Measurements from ENCODE around the gene APBA3. TPM values are rescaled to one million over a fixed set of nuclear protein-coding genes. Genes with fewer than 3 reads are reported as not detected.
A peak's percentile ranks its signal among the peaks of the same experiment; 100 is the strongest.

The APBA3 gene
- polyA plus RNA-seq, 6 donors from 2014 or later, result 28.8 to 51.6 (median 35.3) TPM

DNA sequence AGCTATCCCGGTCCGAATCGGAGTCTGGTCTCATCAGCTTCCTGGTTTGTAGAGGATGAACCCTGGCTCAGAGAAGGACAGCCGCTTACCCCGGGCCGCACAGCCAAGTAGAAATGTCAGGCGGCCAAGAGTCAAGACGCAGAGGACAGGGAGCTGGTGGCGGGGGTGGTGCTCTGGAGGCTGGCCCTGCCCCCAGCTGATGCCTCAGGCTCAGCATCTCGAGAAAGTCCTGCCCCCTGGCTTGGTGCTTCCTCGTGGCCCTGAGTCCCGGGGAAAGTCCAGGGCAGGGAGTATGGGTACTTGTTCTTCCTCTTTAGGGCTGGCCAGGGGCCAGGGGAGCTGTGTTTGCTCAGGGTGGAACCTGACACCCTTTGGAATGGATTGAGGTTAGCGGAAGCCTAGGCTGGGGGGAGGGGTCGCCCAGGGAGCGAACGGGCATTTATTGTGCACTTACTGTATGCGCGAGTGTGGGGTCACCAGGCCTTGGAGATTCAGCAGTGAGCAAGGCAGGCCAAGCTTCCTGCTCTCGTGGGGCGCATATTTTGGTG lies 51.2 kb downstream of the APBA3 start:
- DNase-seq, result no peak
- Mint-ChIP-seq H3K36me3 (no peaks in the 10 kb centered on the region), H3K4me1 (peaks cover 4 to 11% (median 5%) of the 10 kb centered on the region in 3 donors), H3K4me3 (no peak overlapping the region), H3K27ac (no peak overlapping the region), H3K9me3 (no peaks in the 10 kb centered on the region), H3K27me3 (peaks cover 4 to 36% (median 8%) of the 10 kb centered on the region in 3 donors)
- peak; percentile 33 to 51 for ATAC-seq (ENCODE audit: low read depth in 2 of 2)

DNA sequence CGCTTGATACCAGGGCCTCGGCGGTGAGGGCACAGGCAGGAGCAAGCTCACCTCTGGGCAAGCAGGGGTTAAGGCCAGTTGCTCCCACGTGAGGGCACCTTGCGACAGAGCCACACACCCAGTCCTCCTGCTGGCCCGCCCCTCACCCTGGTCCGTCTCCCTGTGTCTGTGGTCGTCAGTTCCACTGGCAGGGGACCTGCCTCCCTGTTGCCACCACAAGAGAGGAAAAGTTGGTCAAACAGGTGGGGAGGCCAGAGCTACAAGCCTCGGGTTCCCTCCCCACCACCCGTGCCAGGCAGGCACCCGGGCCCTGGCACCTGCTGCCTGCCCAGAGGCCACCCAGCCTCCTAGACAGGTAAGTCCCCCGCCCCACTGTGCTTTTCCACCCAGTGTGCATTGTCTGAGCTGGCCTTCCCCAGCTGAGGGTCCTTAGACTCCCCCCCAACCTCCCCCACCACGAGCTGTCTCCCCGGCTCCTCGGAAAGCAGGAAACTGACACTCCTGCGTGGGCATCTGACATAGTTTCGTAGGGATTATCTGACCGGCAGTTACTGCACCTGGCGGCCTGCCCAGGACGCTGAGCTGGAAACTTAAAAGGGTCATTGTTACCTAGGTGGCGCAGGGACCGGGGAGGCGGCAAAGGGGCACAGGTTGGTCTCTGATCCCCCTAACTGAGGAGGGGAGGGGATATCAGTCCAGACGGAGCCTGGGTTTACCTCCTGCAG lies 53.1 kb downstream of the APBA3 start, which contains the start of gene TJP3:
Gene TJP3 (plus strand): TSS at position 178 of the 725 bp plus-strand sequence. CDS start 20,049 bp downstream, outside the sequence.
- peaks cover 4 to 10% (median 5%) of the 10 kb centered on the region in 3 donors for H3K4me1 Mint-ChIP-seq
- no peaks in the 10 kb centered on the region for H3K9me3 Mint-ChIP-seq
- ATAC-seq (ENCODE audit: low read depth in 2 of 2) (no peak), DNase-seq (no peak)
- no peak within 1 kb of the TSS for H3K27ac Mint-ChIP-seq
- peaks cover 4 to 33% (median 8%) of the 10 kb centered on the region in 3 donors for H3K27me3 Mint-ChIP-seq
- no peaks in the 10 kb centered on the region for H3K36me3 Mint-ChIP-seq
- H3K4me3 Mint-ChIP-seq, result peak within 1 kb of the TSS in 1 of 8 donors; percentile 42

DNA sequence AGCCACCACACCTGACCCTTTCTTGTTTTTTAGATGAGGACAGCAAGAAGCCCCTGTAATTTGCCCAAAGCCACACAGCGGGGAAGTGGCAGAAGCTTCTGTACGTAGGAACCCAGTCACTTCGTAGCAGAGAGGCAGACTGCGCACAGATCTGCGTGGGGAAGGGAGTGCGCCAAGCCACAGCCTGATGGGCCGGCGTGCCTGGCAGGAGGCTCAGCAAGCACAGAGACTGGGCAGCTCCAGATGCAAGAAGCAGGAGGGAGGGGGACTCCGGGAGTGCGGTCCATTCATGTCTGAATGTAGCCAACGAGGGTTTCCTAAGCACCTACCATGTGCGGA lies 53.7 kb downstream of the APBA3 start:
- no peaks in the 10 kb centered on the region for H3K36me3 Mint-ChIP-seq
- no peak overlapping the region for H3K27ac Mint-ChIP-seq
- ATAC-seq (ENCODE audit: low read depth in 2 of 2) (no peak), DNase-seq (no peak)
- H3K4me1 Mint-ChIP-seq, result peaks cover 0 to 5% (median under 1%) of the 10 kb centered on the region in 3 donors
- H3K9me3 Mint-ChIP-seq, result no peaks in the 10 kb centered on the region
- no peak overlapping the region for H3K4me3 Mint-ChIP-seq
- peaks cover 4 to 28% (median 8%) of the 10 kb centered on the region in 3 donors for H3K27me3 Mint-ChIP-seq

DNA sequence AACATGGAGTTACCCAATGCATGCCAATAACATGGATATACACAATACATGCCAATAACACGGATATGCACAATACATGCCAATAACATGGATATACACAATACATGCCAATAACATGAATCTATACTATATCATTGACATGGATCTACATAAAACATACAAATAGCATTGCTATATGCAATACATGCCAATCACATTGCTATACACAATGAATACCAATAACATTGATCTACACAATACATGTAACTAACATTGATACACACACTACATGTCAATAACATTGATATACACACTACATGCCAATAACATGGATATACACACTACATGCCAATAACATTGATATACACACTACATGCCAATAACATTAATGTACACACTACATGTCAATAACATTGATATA lies 60.3 kb downstream of the APBA3 start:
- Mint-ChIP-seq H3K27ac (no peak overlapping the region), H3K9me3 (no peaks in the 10 kb centered on the region), H3K36me3 (no peaks in the 10 kb centered on the region), H3K4me1 (peaks cover 27 to 33% (median 31%) of the 10 kb centered on the region in 3 donors), H3K4me3 (peak overlapping the region in 5 of 8 donors; percentile 41 to 93 (median 64)), H3K27me3 (peaks cover 0 to 5% (median 0%) of the 10 kb centered on the region in 3 donors)
- no peak for DNase-seq
- ATAC-seq (ENCODE audit: low read depth in 2 of 2), result no peak

Other genes with a start within 250 kb of the APBA3 start
- gene TEKTIP1, start 222.5 kb downstream of the APBA3 start, polyA plus RNA-seq (ENCODE audit: low read depth in 6 of 6), result under 1 TPM in 1 of 6 donors, not detected in 5; 0.56 TPM
- gene MFSD12, start 204.1 kb downstream of the APBA3 start, polyA plus RNA-seq (ENCODE audit: low read depth in 6 of 6), result 10 to 100 TPM; 19.1 to 37.6 (median 26.7) TPM
- gene HMG20B, start 188.7 kb downstream of the APBA3 start, polyA plus RNA-seq (ENCODE audit: low read depth in 6 of 6), result 10 to 100 TPM; 36.4 to 46.9 (median 44.3) TPM
- gene GIPC3, start 176.2 kb downstream of the APBA3 start, polyA plus RNA-seq (ENCODE audit: low read depth in 6 of 6), result 1 to 10 TPM in 1 of 6 donors, under 1 TPM in 4, not detected in 1; 0.06 to 1.0 (median 0.21) TPM
- 10 to 100 TPM; 15.9 to 32.5 (median 22.7) TPM for gene TBXA2R, start 154.8 kb downstream of the APBA3 start, polyA plus RNA-seq (ENCODE audit: low read depth in 6 of 6)
- 10 to 100 TPM in 1 of 6 donors, 1 to 10 TPM in 5; 2.7 to 15.4 (median 7.9) TPM for gene CACTIN, start 134.9 kb downstream of the APBA3 start, polyA plus RNA-seq (ENCODE audit: low read depth in 6 of 6)
- 10 to 100 TPM in 1 of 6 donors, 1 to 10 TPM in 4, under 1 TPM in 1; 0.41 to 13.4 (median 4.9) TPM for gene PIP5K1C, start 61.2 kb downstream of the APBA3 start, polyA plus RNA-seq (ENCODE audit: low read depth in 6 of 6)
- 1 to 10 TPM in 5 of 6 donors, not detected in 1; 1.2 to 3.8 (median 2.0) TPM for gene TJP3, start 53.3 kb downstream of the APBA3 start, polyA plus RNA-seq (ENCODE audit: low read depth in 6 of 6)
- gene MRPL54, start 990 bp upstream of the APBA3 start, polyA plus RNA-seq (ENCODE audit: low read depth in 6 of 6), result 100 to 1,000 TPM; 113 to 186 (median 131) TPM
- gene RAX2, start 10.5 kb upstream of the APBA3 start, polyA plus RNA-seq (ENCODE audit: low read depth in 6 of 6), result under 1 TPM in 1 of 6 donors, not detected in 5; 0.20 TPM
- gene MATK, start 24.7 kb upstream of the APBA3 start, polyA plus RNA-seq (ENCODE audit: low read depth in 6 of 6), result 1 to 10 TPM; 3.2 to 6.7 (median 5.6) TPM
- gene ZFR2, start 107.3 kb upstream of the APBA3 start, polyA plus RNA-seq (ENCODE audit: low read depth in 6 of 6), result 1 to 10 TPM in 1 of 6 donors, under 1 TPM in 2, not detected in 3; 0.45 to 3.5 (median 0.95) TPM
- gene ATCAY, start 119.0 kb upstream of the APBA3 start, polyA plus RNA-seq (ENCODE audit: low read depth in 6 of 6), result not detected
- not detected for gene NMRK2, start 171.4 kb upstream of the APBA3 start, polyA plus RNA-seq (ENCODE audit: low read depth in 6 of 6)
- gene DAPK3, start 209.4 kb upstream of the APBA3 start, polyA plus RNA-seq (ENCODE audit: low read depth in 6 of 6), result 10 to 100 TPM in 5 of 6 donors, 1 to 10 TPM in 1; 9.4 to 30.8 (median 20.2) TPM
- 100 to 1,000 TPM; 315 to 696 (median 594) TPM for gene EEF2, start 223.8 kb upstream of the APBA3 start, polyA plus RNA-seq (ENCODE audit: low read depth in 6 of 6)
- 10 to 100 TPM in 1 of 6 donors, 1 to 10 TPM in 5; 5.1 to 12.1 (median 6.1) TPM for gene PIAS4, start 246.0 kb upstream of the APBA3 start, polyA plus RNA-seq (ENCODE audit: low read depth in 6 of 6)

Measured in naive B cell (primary cell).